Measurements from ENCODE around the gene MYL6.

Gene MYL6

GRCh38 chr12:56126732-56127239 is 31.4 kb upstream of the MYL6 start:
- H3K36me3 ChIP-seq (ENCODE audit: low read depth), result peaks cover 20% of the 10 kb centered on the region
- H3K27me3 ChIP-seq (ENCODE audit: insufficient read depth, poor library complexity, severe bottlenecking), result no peaks in the 10 kb centered on the region
- H3K4me3 ChIP-seq (ENCODE audit: severe bottlenecking), result no peak overlapping the region
- no peak for TF ChIP-seq CTCF (IDR thresholded peaks at IDR 0.05; ENCODE audit: poor library complexity, severe bottlenecking)
- no peaks in the 10 kb centered on the region for H3K9me3 ChIP-seq (ENCODE audit: severe bottlenecking)
- peak overlapping the region; percentile 70 for H3K27ac ChIP-seq (ENCODE audit: poor library complexity, severe bottlenecking)
- H3K4me1 ChIP-seq (ENCODE audit: insufficient read depth, poor library complexity, severe bottlenecking), result peaks cover 18% of the 10 kb centered on the region
- DNase-seq (ENCODE audit: low spot score), result no peak
- ATAC-seq (ENCODE audit: low read depth), result no peak

GRCh38 chr12:56127485-56127887 is 30.7 kb upstream of the MYL6 start:
- no peaks in the 10 kb centered on the region for H3K9me3 ChIP-seq (ENCODE audit: severe bottlenecking)
- peaks cover 27% of the 10 kb centered on the region for H3K36me3 ChIP-seq (ENCODE audit: low read depth)
- H3K27ac ChIP-seq (ENCODE audit: poor library complexity, severe bottlenecking), result peak overlapping the region; percentile 70
- peaks cover 18% of the 10 kb centered on the region for H3K4me1 ChIP-seq (ENCODE audit: insufficient read depth, poor library complexity, severe bottlenecking)
- ATAC-seq (ENCODE audit: low read depth), result no peak
- H3K27me3 ChIP-seq (ENCODE audit: insufficient read depth, poor library complexity, severe bottlenecking), result no peaks in the 10 kb centered on the region
- H3K4me3 ChIP-seq (ENCODE audit: severe bottlenecking), result peak overlapping the region; percentile 89
- no peak for TF ChIP-seq CTCF (IDR thresholded peaks at IDR 0.05; ENCODE audit: poor library complexity, severe bottlenecking)
- DNase-seq (ENCODE audit: low spot score), result no peak

GRCh38 chr12:56127888-56128669 is 30.1 kb upstream of the MYL6 start, which contains the start of gene ESYT1:
TSS of gene ESYT1 (plus strand) at chr12:56128267. CDS start at chr12:56128320, 53 bp downstream.
- no peaks in the 10 kb centered on the region for H3K9me3 ChIP-seq (ENCODE audit: severe bottlenecking)
- peak within 1 kb of the TSS; percentile 70 for H3K27ac ChIP-seq (ENCODE audit: poor library complexity, severe bottlenecking)
- ATAC-seq (ENCODE audit: low read depth), result peak; percentile 93
- no peak for TF ChIP-seq CTCF (IDR thresholded peaks at IDR 0.05; ENCODE audit: poor library complexity, severe bottlenecking)
- H3K27me3 ChIP-seq (ENCODE audit: insufficient read depth, poor library complexity, severe bottlenecking), result no peaks in the 10 kb centered on the region
- H3K4me3 ChIP-seq (ENCODE audit: severe bottlenecking), result peak within 1 kb of the TSS; percentile 89
- peaks cover 18% of the 10 kb centered on the region for H3K4me1 ChIP-seq (ENCODE audit: insufficient read depth, poor library complexity, severe bottlenecking)
- peaks cover 32% of the 10 kb centered on the region for H3K36me3 ChIP-seq (ENCODE audit: low read depth)
- peak; percentile 99 for DNase-seq (ENCODE audit: low spot score)

- Histone ChIP-seq H3K36me3 (ENCODE audit: low read depth) (peaks cover 39% of the 10 kb centered on the region), H3K4me1 (ENCODE audit: insufficient read depth, poor library complexity, severe bottlenecking) (peaks cover 18% of the 10 kb centered on the region), H3K27ac (ENCODE audit: poor library complexity, severe bottlenecking) (peak overlapping the region; percentile 70), H3K27me3 (ENCODE audit: insufficient read depth, poor library complexity, severe bottlenecking) (no peaks in the 10 kb centered on the region), H3K9me3 (ENCODE audit: severe bottlenecking) (no peaks in the 10 kb centered on the region), H3K4me3 (ENCODE audit: severe bottlenecking) (peak overlapping the region; percentile 89)
- no peak for TF ChIP-seq CTCF (IDR thresholded peaks at IDR 0.05; ENCODE audit: poor library complexity, severe bottlenecking)
- ATAC-seq (ENCODE audit: low read depth) (peak; percentile 4; the same call in 2 of the 3 replicates), DNase-seq (ENCODE audit: low spot score) (no peak)
These were observed 29.4 kb upstream of the MYL6 start for GRCh38 chr12:56128670-56129205.

Data from RWPE2 (cell line).